ENCODE measurements around the gene SUB1. TPM values are rescaled to one million over a fixed set of nuclear protein-coding genes. Genes with fewer than 3 reads are reported as not detected.

SUB1 gene
- total RNA-seq, 4 donors from 2014 or later: 142 to 466 (median 206) TPM

DNA sequence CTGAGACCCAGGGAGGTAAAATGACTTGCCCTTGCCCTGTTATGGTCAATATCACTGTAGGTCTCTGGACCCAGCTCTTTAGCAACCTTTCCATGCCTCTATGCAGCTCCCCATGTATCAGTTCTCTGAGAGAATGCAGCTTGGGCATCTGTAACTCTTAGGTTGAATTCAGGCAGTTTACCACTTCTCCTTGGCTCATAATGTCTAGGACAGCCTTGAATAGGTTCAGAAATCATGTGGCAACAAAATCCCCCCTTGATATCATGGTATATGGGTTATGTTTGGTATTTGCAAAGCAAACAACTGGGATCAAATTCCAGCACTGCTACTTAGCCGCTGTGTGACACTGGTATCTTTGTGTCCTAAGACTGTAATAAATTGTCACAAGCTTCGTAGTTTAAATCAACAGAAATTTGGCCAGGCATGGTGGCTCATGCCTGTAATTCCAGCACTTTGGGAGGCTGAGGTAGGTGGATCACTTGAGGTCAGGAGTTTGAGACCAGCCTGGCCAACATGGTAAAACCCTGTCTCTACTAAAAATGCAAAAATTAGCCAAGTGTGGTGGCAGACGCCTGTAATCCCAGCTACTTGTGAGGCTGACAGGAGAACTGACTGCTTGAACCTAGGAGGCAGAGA is 10.7 kb upstream of the SUB1 start:
- TF ChIP-seq, protein P1, sequence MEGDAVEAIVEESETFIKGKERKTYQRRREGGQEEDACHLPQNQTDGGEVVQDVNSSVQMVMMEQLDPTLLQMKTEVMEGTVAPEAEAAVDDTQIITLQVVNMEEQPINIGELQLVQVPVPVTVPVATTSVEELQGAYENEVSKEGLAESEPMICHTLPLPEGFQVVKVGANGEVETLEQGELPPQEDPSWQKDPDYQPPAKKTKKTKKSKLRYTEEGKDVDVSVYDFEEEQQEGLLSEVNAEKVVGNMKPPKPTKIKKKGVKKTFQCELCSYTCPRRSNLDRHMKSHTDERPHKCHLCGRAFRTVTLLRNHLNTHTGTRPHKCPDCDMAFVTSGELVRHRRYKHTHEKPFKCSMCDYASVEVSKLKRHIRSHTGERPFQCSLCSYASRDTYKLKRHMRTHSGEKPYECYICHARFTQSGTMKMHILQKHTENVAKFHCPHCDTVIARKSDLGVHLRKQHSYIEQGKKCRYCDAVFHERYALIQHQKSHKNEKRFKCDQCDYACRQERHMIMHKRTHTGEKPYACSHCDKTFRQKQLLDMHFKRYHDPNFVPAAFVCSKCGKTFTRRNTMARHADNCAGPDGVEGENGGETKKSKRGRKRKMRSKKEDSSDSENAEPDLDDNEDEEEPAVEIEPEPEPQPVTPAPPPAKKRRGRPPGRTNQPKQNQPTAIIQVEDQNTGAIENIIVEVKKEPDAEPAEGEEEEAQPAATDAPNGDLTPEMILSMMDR (IDR thresholded peaks at IDR 0.05; ENCODE audit: low read depth): no peak

DNA sequence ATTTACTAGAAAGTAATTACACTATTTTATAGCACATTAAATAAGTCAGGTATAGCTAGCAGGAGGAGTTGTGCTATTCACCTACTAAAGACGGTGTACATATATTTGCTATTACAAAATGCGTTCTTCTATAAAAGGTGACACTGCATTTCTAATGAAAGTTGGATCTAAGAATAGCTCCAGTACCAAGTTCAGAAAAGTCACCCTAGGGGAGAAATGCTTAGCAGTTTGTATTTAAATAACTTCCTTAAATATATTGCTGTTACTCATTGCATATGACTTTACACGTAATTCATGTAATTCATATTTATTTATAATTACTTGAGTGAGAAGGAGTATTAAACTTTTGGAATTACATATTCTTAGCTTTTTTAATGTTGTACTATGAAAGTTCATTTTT is 7.0 kb upstream of the SUB1 start:
- TF ChIP-seq, protein P1 (IDR thresholded peaks at IDR 0.05; ENCODE audit: low read depth): no peak

DNA sequence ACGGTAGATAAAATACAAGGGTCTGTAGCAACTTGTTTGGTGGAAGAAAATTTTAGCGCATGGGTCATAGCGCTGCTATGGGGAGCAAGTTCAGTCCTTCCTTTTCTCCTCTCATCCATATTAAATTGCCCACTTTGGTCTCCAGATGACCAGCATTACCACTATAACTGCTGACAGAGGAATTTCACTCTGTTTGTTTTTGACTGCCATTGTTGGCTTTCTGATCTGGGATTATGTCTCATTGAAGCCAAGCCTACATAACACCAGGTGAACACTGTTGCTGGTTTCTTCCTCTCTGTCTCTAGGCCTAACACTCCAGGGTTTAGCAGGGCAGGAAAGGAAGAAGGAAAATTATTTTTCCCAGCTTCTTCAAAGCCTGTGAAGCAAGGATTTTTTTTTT is 6.6 kb upstream of the SUB1 start:
- TF ChIP-seq, protein P1 (IDR thresholded peaks at IDR 0.05; ENCODE audit: low read depth): no peak

DNA sequence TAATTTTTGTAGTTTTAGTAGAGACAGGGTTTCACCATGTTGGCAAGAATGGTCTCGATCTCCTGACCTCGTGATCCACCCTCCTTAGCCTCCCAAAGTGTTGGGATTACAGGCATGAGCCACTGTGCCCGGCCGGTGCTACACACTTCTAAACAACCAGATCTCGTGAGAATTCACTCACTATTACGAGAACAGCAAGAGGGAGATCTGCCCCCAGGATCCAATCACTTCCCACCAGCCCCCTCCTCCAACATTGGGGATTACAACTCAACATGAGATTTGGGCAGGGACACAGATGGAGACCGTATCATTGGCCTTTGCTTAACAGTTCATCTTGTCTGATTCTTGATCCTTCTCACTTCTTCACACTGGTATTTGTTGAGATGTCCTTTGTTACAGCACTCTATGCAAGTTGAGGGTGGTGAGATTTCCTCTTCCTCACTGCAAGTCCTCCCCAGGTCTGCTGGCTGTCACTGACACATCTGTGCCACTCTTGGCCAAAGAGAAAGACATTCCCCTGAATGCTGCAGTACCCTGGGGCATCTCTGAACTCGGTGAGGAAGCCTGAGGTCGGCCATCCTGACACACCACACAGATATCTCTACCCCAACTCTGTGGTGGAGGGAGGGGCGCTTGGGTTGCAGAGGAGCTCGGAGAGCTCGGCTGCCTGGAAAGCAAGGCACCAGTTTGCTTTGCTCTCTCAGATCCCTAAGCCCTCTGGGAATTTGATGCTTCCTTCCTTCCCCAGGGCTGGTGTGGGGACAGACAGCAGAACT is 4.2 kb upstream of the SUB1 start:
- TF ChIP-seq, protein P1 (IDR thresholded peaks at IDR 0.05; ENCODE audit: low read depth): no peak

DNA sequence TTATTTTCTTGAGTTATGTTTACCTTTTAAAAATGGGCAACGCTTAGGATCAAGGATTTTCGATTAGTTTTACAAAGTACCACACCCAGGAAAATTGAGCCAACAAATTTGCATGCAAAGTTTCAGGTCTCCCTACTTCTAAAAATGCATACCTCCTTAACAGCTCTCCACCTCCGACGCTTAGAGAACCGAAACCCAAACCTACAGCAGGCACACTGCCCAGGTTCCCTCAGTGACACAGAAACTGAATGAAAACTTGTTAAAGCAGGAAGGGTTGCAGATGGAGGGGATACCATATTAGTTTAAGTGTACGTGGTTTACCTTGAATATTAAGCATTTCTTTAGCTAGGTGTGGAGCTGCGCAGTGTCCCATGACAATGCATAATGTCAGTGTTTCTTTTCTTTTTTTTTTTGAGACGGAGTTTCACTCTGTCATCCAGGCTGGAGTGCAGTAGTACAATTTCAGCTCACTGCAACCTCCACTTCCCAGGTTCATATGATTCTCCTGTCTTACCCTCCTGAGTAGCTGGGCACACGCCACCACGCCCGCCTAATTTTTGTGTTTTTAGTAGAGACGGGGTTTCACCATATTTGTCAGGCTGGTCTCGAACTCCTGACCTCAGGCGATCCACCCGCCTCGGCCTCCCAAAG is 1.6 kb upstream of the SUB1 start:
- TF ChIP-seq, protein P1 (IDR thresholded peaks at IDR 0.05; ENCODE audit: low read depth): no peak

DNA sequence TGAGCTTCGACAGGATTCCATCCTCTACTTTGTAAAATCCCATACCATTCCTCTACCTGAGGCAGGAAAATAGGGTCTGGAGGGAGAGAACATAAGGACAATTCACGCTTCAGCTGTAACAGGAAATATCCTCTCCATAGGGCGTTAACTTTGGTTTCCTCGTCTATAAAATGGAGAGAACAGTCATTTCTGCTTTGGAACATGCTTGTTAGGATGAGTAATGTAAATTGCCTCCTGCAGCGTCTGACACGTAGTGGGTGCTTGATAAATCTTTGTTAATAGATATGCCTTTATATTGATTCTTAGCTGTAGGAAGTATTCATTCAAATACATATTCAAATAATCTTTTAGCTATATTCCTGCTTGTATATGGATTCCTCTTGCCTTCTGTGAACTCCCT is 711 bp upstream of the SUB1 start:
- TF ChIP-seq, protein P1 (IDR thresholded peaks at IDR 0.05; ENCODE audit: low read depth): no peak

DNA sequence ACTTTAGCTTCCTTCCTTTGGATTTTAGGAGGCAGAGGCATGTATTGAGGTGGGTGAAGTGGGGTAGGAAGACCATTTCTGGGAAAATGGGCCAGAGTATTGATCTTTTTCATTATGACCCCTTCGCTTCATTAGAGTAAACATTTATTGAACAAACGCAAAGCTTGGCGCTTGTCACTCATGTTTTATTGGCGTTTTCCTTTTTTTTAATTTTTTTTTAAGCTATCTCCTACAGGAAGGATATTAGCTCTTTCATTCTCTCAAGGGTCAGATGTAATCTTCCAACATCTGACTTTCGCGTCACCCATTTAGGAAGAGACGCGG is 273 bp upstream of the SUB1 start:
- TF ChIP-seq, protein P1 (IDR thresholded peaks at IDR 0.05; ENCODE audit: low read depth): no peak
